ACC112 (cell line): ENCODE results near the gene SRRM5.

ENCODE experiments used
- H2AFZ ChIP-seq: fragments of 200-600 bp; sonication (generic); one replicate; pipeline ENCODE4 v1.6.0; 2017; ENCODE audit warnings: antibody characterized with exemption, low read length; ENCODE audit not compliant: unreplicated experiment
- H3K27ac ChIP-seq: fragments of 200-600 bp; sonication (generic); 2 replicates; pipeline ENCODE4 v1.5.1; 2014; ENCODE audit warnings: low read depth, mild to moderate bottlenecking, antibody characterized with exemption, low read length, moderate library complexity
- H3K27me3 ChIP-seq: fragments of 200-600 bp; sonication (generic); 2 replicates; pipeline ENCODE4 v1.6.1; 2014; ENCODE audit warnings: mild to moderate bottlenecking, antibody characterized with exemption, low read length, moderate library complexity, mixed read lengths; ENCODE audit not compliant: insufficient read depth
- H3K36me3 ChIP-seq: fragments of 200-600 bp; sonication (generic); 2 replicates; pipeline ENCODE4 v1.6.1; 2016; ENCODE audit warnings: mild to moderate bottlenecking, antibody characterized with exemption, low read length, moderate library complexity, mixed read lengths; ENCODE audit not compliant: insufficient read depth
- H3K4me1 ChIP-seq: fragments of 200-600 bp; sonication (generic); one replicate; pipeline ENCODE4 v1.6.1; 2016; ENCODE audit warnings: low read length, mixed read lengths; ENCODE audit not compliant: insufficient read depth, unreplicated experiment, control insufficient read depth
- H3K4me3 ChIP-seq: fragments of 200-600 bp; sonication (generic); 2 replicates; pipeline ENCODE4 v1.5.1; 2014; ENCODE audit warnings: mild to moderate bottlenecking, low read depth, low read length
- H3K79me2 ChIP-seq: fragments of 200-600 bp; sonication (generic); one replicate; pipeline ENCODE4 v1.6.0; 2016; ENCODE audit warnings: low read length; ENCODE audit not compliant: control insufficient read depth, unreplicated experiment, insufficient read depth

SRRM5 gene

DNA sequence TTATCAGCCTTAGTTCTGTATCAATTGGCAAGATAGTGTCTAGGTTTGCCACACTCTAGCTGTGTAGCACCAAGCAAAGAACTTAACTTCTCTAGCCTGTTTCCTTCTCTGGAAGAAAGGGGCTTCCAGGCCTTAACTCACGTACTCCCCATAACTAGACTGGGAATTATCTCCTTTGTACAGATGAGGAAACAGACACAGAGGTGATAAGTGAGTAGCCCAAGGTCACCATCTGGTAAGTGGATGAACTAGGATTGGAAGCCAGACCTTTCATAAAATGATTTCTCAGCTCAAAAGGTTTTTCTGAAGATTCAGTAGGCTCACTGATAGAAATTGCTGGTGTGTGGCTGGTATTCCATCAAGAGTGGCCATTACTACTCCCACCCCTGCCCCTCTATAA, 4.4 kb downstream of the SRRM5 start:
- no peaks in the 10 kb centered on the region for H3K36me3 ChIP-seq
- no peaks in the 10 kb centered on the region for H3K27me3 ChIP-seq
- no peak overlapping the region for H3K27ac ChIP-seq
- H2AFZ ChIP-seq: no peak overlapping the region
- no peak overlapping the region for H3K4me3 ChIP-seq
- peaks cover 23% of the 10 kb centered on the region for H3K79me2 ChIP-seq
- H3K4me1 ChIP-seq: peaks cover 6% of the 10 kb centered on the region

DNA sequence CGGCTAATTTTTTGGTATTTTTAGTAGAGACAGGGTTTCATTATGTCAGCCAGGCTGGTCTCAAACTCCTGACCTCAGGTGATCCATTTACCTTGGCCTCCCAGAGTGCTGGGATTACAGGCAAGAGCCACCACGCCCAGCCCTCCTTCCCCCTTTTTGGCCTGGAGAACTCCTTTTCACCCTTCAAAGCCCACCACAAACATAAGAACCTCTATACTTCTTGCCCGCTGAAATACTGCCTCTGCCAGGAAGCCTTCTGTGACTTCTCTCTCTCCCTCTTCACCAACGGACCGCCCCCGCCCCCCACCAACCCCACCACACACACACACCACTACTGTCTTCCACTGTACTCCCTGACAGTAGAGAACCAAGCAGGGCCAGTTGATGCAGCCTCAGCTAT, 5.1 kb downstream of the SRRM5 start:
- Histone ChIP-seq H3K4me1 (peaks cover 6% of the 10 kb centered on the region), H2AFZ (no peak overlapping the region), H3K27ac (no peak overlapping the region), H3K79me2 (peaks cover 23% of the 10 kb centered on the region), H3K27me3 (no peaks in the 10 kb centered on the region), H3K36me3 (no peaks in the 10 kb centered on the region), H3K4me3 (no peak overlapping the region)

DNA sequence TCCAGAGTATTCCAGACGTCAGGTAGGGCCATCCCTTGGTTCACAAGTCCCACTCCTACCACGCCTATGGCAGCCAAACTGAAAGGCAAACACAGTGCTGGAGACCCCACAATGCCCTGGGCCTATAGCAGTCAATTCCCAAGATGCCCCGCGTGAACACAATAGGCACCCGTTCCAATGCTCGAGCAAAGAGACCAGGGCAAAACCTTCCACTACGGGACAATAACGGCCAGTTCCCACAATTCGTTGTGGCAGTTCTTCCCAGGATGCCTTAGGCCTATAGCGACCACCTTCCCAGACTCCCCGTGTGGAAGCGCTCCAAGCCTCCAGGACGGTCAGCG, 7.0 kb downstream of the SRRM5 start:
- Histone ChIP-seq H3K27me3 (no peaks in the 10 kb centered on the region), H2AFZ (peak overlapping the region; percentile 95), H3K4me3 (peak overlapping the region; percentile 79), H3K79me2 (peaks cover 23% of the 10 kb centered on the region), H3K27ac (peak overlapping the region; percentile 75), H3K4me1 (peaks cover 6% of the 10 kb centered on the region), H3K36me3 (no peaks in the 10 kb centered on the region)

DNA sequence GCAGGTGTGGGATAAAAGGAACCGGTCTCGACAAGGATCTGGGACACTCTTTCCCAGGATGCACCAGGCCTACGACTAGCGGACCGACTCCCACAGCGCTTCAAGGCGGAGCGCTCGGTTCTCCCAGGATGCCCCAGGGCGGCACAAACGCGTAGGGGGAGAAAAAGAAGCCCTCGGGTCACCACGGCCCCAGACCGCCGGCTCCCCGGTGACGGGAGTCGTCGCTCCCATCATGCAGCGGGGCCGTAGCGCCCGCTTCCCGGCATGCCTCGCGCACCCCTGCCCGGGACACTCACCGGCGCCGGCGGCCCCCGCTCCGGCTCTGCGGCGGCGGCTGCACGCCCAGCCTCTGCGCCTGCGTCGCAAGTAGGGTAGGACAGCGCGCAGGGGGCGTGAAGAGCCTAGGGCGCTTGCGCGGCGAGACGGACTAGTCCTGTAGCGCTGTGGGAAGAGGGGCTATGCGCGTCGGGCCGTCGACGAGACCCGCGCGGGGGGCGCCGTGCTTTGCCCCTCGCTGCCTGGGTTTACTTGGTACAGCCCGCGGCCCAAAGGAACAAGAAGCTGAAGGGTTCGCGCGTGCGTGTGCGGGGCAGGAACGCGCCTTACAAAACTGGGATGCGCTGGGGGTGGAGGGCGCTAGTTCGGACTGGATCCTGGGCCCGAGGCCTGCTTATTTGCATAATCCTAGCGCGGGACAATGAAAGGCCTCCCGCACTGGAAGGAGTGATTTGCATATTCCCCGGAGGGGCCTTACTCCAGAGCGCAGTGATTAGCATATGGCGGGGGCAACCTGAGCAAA, 7.6 kb downstream of the SRRM5 start, which contains the start of gene ZNF428:
Gene ZNF428, minus strand, starts transcription at position 368 of the 799 bp plus-strand sequence. CDS start 5,325 bp downstream, outside the sequence.
- H3K79me2 ChIP-seq: peaks cover 23% of the 10 kb centered on the region
- H2AFZ ChIP-seq: peak within 1 kb of the TSS; percentile 95
- peaks cover 6% of the 10 kb centered on the region for H3K4me1 ChIP-seq
- H3K27ac ChIP-seq: peak within 1 kb of the TSS; percentile 75
- H3K4me3 ChIP-seq: peak within 1 kb of the TSS; percentile 79
- no peaks in the 10 kb centered on the region for H3K36me3 ChIP-seq
- no peaks in the 10 kb centered on the region for H3K27me3 ChIP-seq

DNA sequence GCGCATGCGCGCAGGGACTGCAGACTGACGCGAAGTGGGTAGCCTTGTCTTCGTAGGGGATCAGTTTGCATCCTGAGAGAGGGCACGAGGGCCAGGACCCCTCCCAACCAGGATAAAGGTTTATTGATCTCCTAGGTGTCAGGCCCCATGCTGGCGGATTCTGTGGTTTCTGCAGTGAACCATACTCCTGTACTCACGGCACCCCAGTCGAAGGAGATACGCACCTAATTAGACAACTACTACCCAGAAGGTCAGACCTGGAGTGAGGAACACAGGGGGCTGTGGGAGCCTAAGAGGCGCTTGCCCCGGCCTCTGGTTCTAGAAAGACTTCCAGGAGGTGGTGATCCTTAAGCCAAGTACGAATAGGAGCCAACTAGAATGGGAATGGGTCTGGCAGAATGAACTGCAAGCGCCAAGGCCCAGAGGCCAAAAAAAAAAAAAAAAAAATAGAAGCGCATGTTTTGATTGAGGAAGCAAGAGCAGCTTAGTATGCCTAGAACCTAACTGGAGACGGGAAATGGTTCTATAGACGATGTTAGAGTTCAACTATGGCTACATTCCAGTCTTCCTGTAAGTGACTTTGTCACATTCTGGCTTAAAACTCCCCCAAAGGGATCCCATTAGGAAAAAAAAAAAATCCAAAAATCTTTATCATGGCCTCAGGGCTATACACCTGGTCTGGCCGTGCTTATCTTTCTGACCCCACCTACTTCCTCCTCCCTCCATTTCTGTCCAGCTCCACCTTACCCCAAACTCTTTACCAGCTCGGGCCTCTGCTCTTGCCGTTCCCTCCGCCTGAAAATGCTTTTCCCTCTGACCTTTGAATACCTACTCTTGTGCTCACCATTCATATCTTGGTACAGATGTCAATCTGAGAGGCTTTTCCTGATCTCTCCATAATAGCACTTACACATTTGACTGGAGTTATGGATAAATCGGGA, 8.4 kb downstream of the SRRM5 start:
- H3K79me2 ChIP-seq: peaks cover 21% of the 10 kb centered on the region
- peak overlapping the region; percentile 79 for H3K4me3 ChIP-seq
- H3K27ac ChIP-seq: peak overlapping the region; percentile 75
- no peak overlapping the region for H2AFZ ChIP-seq
- no peaks in the 10 kb centered on the region for H3K36me3 ChIP-seq
- H3K27me3 ChIP-seq: no peaks in the 10 kb centered on the region
- H3K4me1 ChIP-seq: peaks cover 6% of the 10 kb centered on the region

DNA sequence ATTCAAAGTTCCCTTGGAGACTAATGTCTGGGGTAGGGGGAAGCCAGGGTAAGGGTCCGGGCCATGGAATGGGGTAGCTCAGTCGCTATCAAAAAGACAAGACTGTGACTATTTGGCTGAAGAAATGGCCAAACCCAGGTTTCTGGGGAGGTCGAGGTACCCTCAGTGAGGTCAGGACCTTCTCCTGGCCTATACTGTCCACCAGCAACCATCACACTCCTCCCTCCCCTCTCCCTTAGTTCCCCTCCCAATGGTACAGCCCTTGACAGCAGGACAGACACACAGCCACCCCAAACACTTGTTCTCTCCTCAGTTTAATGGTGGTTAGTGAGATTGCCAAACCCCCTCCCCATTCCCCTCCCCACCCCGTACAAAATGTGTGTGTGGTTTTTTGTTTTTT, 10.2 kb downstream of the SRRM5 start:
- Histone ChIP-seq H3K79me2 (peaks cover 16% of the 10 kb centered on the region), H2AFZ (no peak overlapping the region), H3K4me1 (peaks cover 6% of the 10 kb centered on the region), H3K36me3 (no peaks in the 10 kb centered on the region), H3K27ac (no peak overlapping the region), H3K27me3 (no peaks in the 10 kb centered on the region), H3K4me3 (no peak overlapping the region)

DNA sequence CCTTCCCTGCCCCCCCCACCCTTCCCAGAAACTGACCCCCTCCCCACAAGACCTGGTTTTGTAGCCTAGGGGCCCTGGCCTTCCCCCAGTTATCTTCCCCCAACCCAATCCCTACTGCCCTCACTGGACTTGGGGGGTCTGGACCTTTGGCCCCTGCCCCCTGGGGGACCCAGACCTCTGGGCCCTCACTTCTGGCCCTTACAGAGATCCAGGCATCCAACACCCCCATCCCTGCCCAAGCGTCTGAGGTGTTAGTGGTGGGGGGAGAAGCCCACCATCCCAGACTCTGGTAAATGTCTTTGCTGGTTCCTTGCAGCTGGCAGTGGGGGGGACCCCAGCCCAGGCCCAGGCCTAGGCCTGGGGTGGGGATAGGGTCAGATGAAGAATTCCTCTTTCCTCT, 11.1 kb downstream of the SRRM5 start:
- H3K4me1 ChIP-seq: peaks cover 6% of the 10 kb centered on the region
- H3K4me3 ChIP-seq: no peak overlapping the region
- H3K27ac ChIP-seq: no peak overlapping the region
- no peaks in the 10 kb centered on the region for H3K36me3 ChIP-seq
- peaks cover 10% of the 10 kb centered on the region for H3K79me2 ChIP-seq
- no peak overlapping the region for H2AFZ ChIP-seq
- H3K27me3 ChIP-seq: no peaks in the 10 kb centered on the region

DNA sequence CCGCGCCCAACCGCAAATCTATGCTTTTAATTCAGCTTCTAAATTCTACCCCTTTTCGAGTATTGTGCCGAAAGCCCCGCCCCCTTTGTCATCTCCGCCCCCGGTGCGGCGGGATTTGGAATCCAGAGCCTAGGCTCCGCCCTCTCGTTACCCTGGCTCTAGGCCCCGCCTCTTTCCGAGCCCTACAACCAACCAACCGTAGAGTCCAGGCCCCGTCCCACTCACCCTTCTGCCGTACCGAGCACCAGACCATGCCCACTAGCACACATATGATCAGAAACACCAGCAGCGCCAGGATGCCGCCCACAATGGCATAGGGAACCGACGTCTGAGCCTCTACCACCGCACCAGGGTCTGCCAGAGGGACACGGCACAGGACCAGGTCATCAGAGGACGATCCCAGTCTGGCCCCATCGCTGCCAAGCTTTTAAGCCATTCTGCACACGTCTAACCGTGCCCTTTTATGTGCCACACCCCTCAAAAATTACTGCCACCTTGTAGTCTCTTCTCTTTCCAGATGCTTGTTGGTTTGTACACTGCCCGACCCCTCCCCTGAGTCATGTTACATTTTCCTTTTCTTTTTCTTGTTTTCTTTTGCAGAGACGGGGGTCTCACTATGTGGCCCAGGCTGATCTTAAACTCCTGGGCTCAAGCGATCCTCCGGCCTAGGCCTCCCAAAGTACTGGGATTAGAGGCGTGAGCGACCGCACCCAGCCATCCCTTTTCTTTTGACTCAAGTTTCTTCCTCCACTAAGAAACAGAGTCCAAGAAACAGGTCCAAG, 12.2 kb downstream of the SRRM5 start:
- Histone ChIP-seq H2AFZ (no peak overlapping the region), H3K27ac (no peak overlapping the region), H3K4me1 (peaks cover 6% of the 10 kb centered on the region)

DNA sequence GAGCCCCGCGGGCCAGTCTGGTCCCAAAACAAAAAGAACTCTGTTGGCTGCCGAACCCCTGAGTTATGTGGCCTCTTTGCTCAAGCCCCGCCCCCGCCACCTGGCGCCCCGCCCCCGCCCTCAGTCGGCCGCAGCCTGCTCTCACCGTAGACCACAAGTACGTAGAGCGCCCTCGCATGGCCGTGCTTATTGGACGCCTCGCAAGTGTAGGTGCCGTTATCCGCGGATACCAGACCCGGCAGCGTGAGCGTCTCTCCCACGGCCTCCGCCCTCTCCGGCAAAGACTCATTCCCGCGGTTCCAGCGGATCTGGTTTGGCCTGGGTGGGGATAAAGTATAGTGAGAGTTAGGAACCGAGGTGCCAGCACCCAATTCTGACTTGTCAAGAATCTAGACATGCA, 13.0 kb downstream of the SRRM5 start:
- peaks cover 6% of the 10 kb centered on the region for H3K79me2 ChIP-seq
- H3K4me1 ChIP-seq: peaks cover 6% of the 10 kb centered on the region
- no peaks in the 10 kb centered on the region for H3K36me3 ChIP-seq
- H3K27me3 ChIP-seq: no peaks in the 10 kb centered on the region
- H2AFZ ChIP-seq: no peak overlapping the region
- no peak overlapping the region for H3K27ac ChIP-seq
- H3K4me3 ChIP-seq: no peak overlapping the region

More for the DNA sequence above, 12.2 kb downstream of the SRRM5 start:
- H3K4me3 ChIP-seq: no peak overlapping the region
- H3K27me3 ChIP-seq: no peaks in the 10 kb centered on the region
- H3K36me3 ChIP-seq: no peaks in the 10 kb centered on the region
- peaks cover 7% of the 10 kb centered on the region for H3K79me2 ChIP-seq

DNA sequence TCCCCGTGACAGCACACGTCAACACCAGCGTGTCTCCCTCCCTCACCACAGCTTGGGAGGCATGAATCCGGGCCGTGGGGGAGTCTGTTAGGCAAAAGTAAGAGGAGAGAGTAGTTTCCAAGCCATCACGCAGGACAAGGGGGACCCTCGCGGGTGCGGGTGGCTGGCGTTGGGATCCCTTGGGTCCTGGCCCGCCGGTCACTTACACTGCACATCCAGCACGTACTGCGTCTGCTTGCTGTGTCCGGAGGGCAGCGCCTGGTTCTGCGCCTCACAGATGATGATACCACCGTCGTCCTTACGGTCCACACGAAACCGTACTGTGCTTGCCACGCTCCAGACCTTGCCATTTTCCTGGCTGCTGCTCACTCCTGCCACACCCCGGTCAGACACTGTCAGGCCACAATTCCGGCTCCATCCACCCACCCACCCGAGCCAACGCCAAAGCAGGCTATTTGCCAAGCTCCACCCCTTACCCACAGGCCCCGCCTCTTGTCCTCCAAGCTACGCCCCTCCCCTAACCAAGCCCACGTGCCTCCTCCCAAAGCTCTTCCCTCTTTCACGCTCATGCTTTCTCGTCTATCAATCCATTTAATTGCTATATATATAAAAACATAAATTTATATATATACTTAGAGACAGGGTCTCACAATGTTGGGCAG, 14.2 kb downstream of the SRRM5 start:
- no peaks in the 10 kb centered on the region for H3K27me3 ChIP-seq
- no peak overlapping the region for H2AFZ ChIP-seq
- no peaks in the 10 kb centered on the region for H3K79me2 ChIP-seq
- no peaks in the 10 kb centered on the region for H3K36me3 ChIP-seq
- no peaks in the 10 kb centered on the region for H3K4me1 ChIP-seq
- H3K27ac ChIP-seq: no peak overlapping the region
- no peak overlapping the region for H3K4me3 ChIP-seq
